Thoracic aorta (tissue), 2 donors: ENCODE data around the gene TNFRSF12A. TPM values are rescaled to one million over a fixed set of nuclear protein-coding genes. Genes with fewer than 3 reads are reported as not detected.

Experiments used
- ATAC-seq: fragments of 150-250 bp; one replicate; pipeline ENCODE4 v1.8.0; 2017; ENCODE audit warnings: low read depth; ENCODE audit not compliant: insufficient number of reproducible peaks, low FRiP score
- DNase-seq: peaks from one replicate; pipeline ENCODE4 v3.0.0-alpha.2; 2020; ENCODE audit warnings: low spot score
- H3K27ac ChIP-seq, 2 donors: fragments of 200-600 bp; sonication (generic); 1 replicate in 1 of 2; 2 replicates in 1 of 2; pipeline ENCODE4 v1.5.1; 2016; ENCODE audit warnings: mild to moderate bottlenecking in 2 of 2, moderate library complexity in 2 of 2
- H3K27me3 ChIP-seq: fragments of 200-600 bp; sonication (generic); replicated peaks from 2 replicates; pipeline ENCODE4 v1.6.0; 2016; ENCODE audit warnings: mild to moderate bottlenecking; ENCODE audit not compliant: insufficient read depth
- H3K36me3 ChIP-seq: fragments of 200-600 bp; sonication (generic); one replicate; pipeline ENCODE4 v1.5.1; 2016
- H3K4me1 ChIP-seq, 2 donors: fragments of 200-600 bp; sonication (generic); 1 replicate in 1 of 2; 2 replicates in 1 of 2; pipeline versions ENCODE4 v1.5.1 to v1.6.0; 2016; ENCODE audit warnings: low read depth in 2 of 2, mild to moderate bottlenecking in 1 of 2; ENCODE audit not compliant: control insufficient read depth in 1 of 2
- H3K4me3 ChIP-seq: fragments of 200-600 bp; sonication (generic); 2 replicates; pipeline ENCODE4 v1.5.1; 2016; ENCODE audit warnings: mild to moderate bottlenecking
- H3K9me3 ChIP-seq: fragments of 200-600 bp; sonication (generic); 2 replicates; pipeline ENCODE4 v1.5.1; 2016
- CTCF ChIP-seq: fragments of 200-600 bp; sonication (generic); IDR thresholded peaks from one replicate; pipeline ENCODE4 v1.5.1; 2019; ENCODE audit warnings: antibody characterized with exemption
- total RNA-seq, 2 donors: library from RNA; depleted of rRNA; stranded (reverse); fragments of >200 nt; gene quantifications; one replicate each; pipeline versions ENCODE4 v1.1.0 to v1.2.3, GENCODE V29; 2016

TNFRSF12A gene
- total RNA-seq, 2 donors from 2014 or later = 274 to 461 TPM

GRCh38 chr16:3030222-3031212 lies 10.3 kb downstream of the TNFRSF12A start:
- Histone ChIP-seq H3K27ac (no peak overlapping the region), H3K27me3 (peaks cover 4% of the 10 kb centered on the region), H3K9me3 (no peaks in the 10 kb centered on the region), H3K4me1 (peaks cover 0 to 11% of the 10 kb centered on the region in 2 donors), H3K4me3 (no peak overlapping the region), H3K36me3 (peaks cover 12% of the 10 kb centered on the region)
- ATAC-seq (no peak), DNase-seq (no peak)
- no peak for TF ChIP-seq CTCF

GRCh38 chr16:3032624-3033023 lies 12.5 kb downstream of the TNFRSF12A start:
- no peak for TF ChIP-seq CTCF

GRCh38 chr16:3035289-3035971 lies 15.3 kb downstream of the TNFRSF12A start:
- ATAC-seq = no peak
- no peak for TF ChIP-seq CTCF
- no peaks in the 10 kb centered on the region for H3K9me3 ChIP-seq
- no peak overlapping the region for H3K27ac ChIP-seq
- peaks cover 8% of the 10 kb centered on the region for H3K27me3 ChIP-seq
- H3K4me3 ChIP-seq = no peak overlapping the region
- no peaks in the 10 kb centered on the region for H3K36me3 ChIP-seq
- no peak for DNase-seq
- H3K4me1 ChIP-seq = peaks cover 0 to 6% of the 10 kb centered on the region in 2 donors

More at GRCh38 chr16:3032624-3033023, 12.5 kb downstream of the TNFRSF12A start:
- no peak for DNase-seq
- Histone ChIP-seq H3K27ac (no peak overlapping the region), H3K36me3 (no peaks in the 10 kb centered on the region), H3K27me3 (peaks cover 12% of the 10 kb centered on the region), H3K4me3 (no peak overlapping the region), H3K4me1 (peaks cover 0 to 16% of the 10 kb centered on the region in 2 donors), H3K9me3 (no peaks in the 10 kb centered on the region)
- ATAC-seq = no peak

- Histone ChIP-seq H3K9me3 (no peaks in the 10 kb centered on the region), H3K4me3 (peak overlapping the region; percentile 31), H3K36me3 (no peaks in the 10 kb centered on the region), H3K27ac (no peak overlapping the region), H3K27me3 (peaks cover 8% of the 10 kb centered on the region), H3K4me1 (peaks cover 0 to 6% of the 10 kb centered on the region in 2 donors)
- DNase-seq (no peak), ATAC-seq (no peak)
- TF ChIP-seq CTCF = no peak
Measured at GRCh38 chr16:3035972-3036725, 16.0 kb downstream of the TNFRSF12A start.
